Vagina (tissue), 2 donors: ENCODE data around the gene KCTD17. TPM values are rescaled to one million over a fixed set of nuclear protein-coding genes. Genes with fewer than 3 reads are reported as not detected.

Experiments
- DNase-seq, 2 donors: peaks; one replicate each; pipeline ENCODE4 v3.0.0-alpha.2; 2017; ENCODE audit errors: extremely low spot score in 2 of 2
- H3K27ac ChIP-seq: fragments of 200-600 bp; sonication (generic); one replicate; pipeline ENCODE4 v1.5.1; 2019
- H3K27me3 ChIP-seq: fragments of 200-600 bp; sonication (generic); one replicate; pipeline ENCODE4 v1.5.1; 2019
- H3K36me3 ChIP-seq, 2 donors: fragments of 200-600 bp; sonication (generic); one replicate each; pipeline ENCODE4 v1.5.1; 2017 to 2019
- H3K4me1 ChIP-seq: fragments of 200-600 bp; sonication (generic); one replicate; pipeline ENCODE4 v1.5.1; 2019
- H3K4me3 ChIP-seq, 2 donors: fragments of 200-600 bp; sonication (generic); 1 replicate in 1 of 2; 2 replicates in 1 of 2; pipeline ENCODE4 v1.5.1; 2016 to 2019
- H3K9me3 ChIP-seq: fragments of 200-600 bp; sonication (generic); one replicate; pipeline ENCODE4 v1.5.1; 2019
- CTCF ChIP-seq, 3 experiments: fragments of 450-650 bp in 2 of 3; fragments of 200-600 bp in 1 of 3; sonication (generic) in 1 of 3; IDR thresholded peaks; one replicate each; pipeline ENCODE4 v1.5.1; 2017 to 2019; ENCODE audit warnings: antibody characterized with exemption in 3 of 3, mild to moderate bottlenecking in 2 of 3, moderate library complexity in 2 of 3
- POLR2A ChIP-seq, 2 donors: fragments of 450-650 bp; IDR thresholded peaks; one replicate each; pipeline ENCODE4 v1.6.1; 2017; ENCODE audit warnings: antibody characterized with exemption in 2 of 2, mild to moderate bottlenecking in 2 of 2, moderate library complexity in 2 of 2
- POLR2AphosphoS5 ChIP-seq, 2 donors: sonication (generic); formaldehyde crosslinking; IDR thresholded peaks; one replicate each; pipeline ENCODE4 v1.9.0; 2017; ENCODE audit warnings: antibody characterized with exemption in 2 of 2, mild to moderate bottlenecking in 2 of 2, low read depth in 1 of 2; ENCODE audit not compliant: insufficient read depth in 1 of 2
- intact Hi-C: fragments of 100-400 bp; cut with DNase I; formaldehyde crosslinking; loops from one replicate; pipeline ENCODE4 v1.15.1; 2023
- total RNA-seq: library from RNA; depleted of rRNA; stranded (reverse); fragments of >200 nt; gene quantifications from one replicate; pipeline ENCODE4 v1.2.3, GENCODE V29; 2016

Gene KCTD17
- total RNA-seq, 1 donor from 2014 or later = 27.5 TPM

- Histone ChIP-seq H3K9me3 (no peaks in the 10 kb centered on the region), H3K27ac (no peak overlapping the region), H3K4me3 (no peak overlapping the region), H3K36me3 (peaks cover 0 to 22% of the 10 kb centered on the region in 2 donors), H3K27me3 (no peaks in the 10 kb centered on the region), H3K4me1 (peaks cover 33% of the 10 kb centered on the region)
- intact Hi-C loops = no loop called here
- no peak for TF ChIP-seq POLR2AphosphoS5 (IDR thresholded peaks at IDR 0.05; ENCODE audit: insufficient read depth in 1 of 2, low read depth in 1 of 2)
- TF ChIP-seq POLR2A (IDR thresholded peaks at IDR 0.05) = no peak
- no peak for DNase-seq
These were observed 3.2 kb downstream of the KCTD17 start for GRCh38 chr22:37054600-37055365.

- peaks cover 0 to 30% of the 10 kb centered on the region in 2 donors for H3K36me3 ChIP-seq
- TF ChIP-seq CTCF (IDR thresholded peaks at IDR 0.05) = no peak
- TF ChIP-seq POLR2A (IDR thresholded peaks at IDR 0.05) = no peak
- no peak for TF ChIP-seq POLR2AphosphoS5 (IDR thresholded peaks at IDR 0.05; ENCODE audit: insufficient read depth in 1 of 2, low read depth in 1 of 2)
- intact Hi-C loops = no loop called here
These were observed 4.7 kb downstream of the KCTD17 start for GRCh38 chr22:37056246-37056645.

GRCh38 chr22:37057226-37057625, 5.7 kb downstream of the KCTD17 start:
- TF ChIP-seq POLR2A (IDR thresholded peaks at IDR 0.05) = no peak
- no peak for TF ChIP-seq CTCF (IDR thresholded peaks at IDR 0.05)
- no peak for TF ChIP-seq POLR2AphosphoS5 (IDR thresholded peaks at IDR 0.05; ENCODE audit: insufficient read depth in 1 of 2, low read depth in 1 of 2)
- intact Hi-C loops = no loop called here
- peaks cover 0 to 30% of the 10 kb centered on the region in 2 donors for H3K36me3 ChIP-seq

More at GRCh38 chr22:37056246-37056645, 4.7 kb downstream of the KCTD17 start:
- Histone ChIP-seq H3K4me1 (peaks cover 27% of the 10 kb centered on the region), H3K4me3 (no peak overlapping the region), H3K27ac (no peak overlapping the region), H3K9me3 (no peaks in the 10 kb centered on the region), H3K27me3 (no peaks in the 10 kb centered on the region)
- no peak for DNase-seq

DNA sequence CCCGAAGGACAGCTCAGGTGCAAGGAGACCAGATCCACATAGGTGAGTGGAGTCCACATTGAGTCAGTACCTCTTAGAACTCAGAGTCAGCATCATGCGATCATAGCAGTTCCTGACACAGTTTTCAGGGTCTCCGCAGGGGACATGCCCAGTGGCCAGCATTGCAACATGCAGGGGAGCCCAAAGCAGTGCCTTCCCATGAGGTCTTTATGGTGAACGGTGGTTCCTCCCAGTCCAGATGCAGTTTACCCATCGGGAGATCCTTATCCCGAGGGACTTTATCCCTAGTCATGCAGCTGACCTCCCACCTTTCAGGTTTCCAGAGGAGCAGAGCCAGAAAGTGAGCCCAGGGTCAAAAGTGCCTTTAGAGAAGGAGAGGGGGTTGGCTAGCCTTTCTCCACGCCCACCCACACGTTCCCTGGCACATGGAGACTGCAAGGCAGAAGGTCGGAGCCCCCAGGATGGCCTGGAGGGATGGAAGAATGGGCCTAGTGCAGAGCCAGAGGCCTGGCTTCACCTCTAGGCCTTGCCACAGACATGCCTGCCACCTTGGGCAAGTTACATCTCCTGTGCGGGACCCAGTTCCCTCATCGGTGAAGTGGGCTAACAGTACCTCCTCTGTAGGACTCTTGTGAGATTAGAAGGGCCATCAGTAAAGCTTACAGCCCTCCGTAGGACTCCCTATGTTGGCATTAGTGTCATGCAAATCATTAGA, 6.4 kb downstream of the KCTD17 start:
- H3K9me3 ChIP-seq = no peaks in the 10 kb centered on the region
- no peak for TF ChIP-seq POLR2AphosphoS5 (IDR thresholded peaks at IDR 0.05; ENCODE audit: insufficient read depth in 1 of 2, low read depth in 1 of 2)
- TF ChIP-seq CTCF (IDR thresholded peaks at IDR 0.05) = no peak
- TF ChIP-seq POLR2A (IDR thresholded peaks at IDR 0.05) = no peak
- no peak for DNase-seq
- intact Hi-C loops = no loop called here
- no peak overlapping the region for H3K4me3 ChIP-seq
- no peaks in the 10 kb centered on the region for H3K27me3 ChIP-seq
- H3K36me3 ChIP-seq = peaks cover 0 to 30% of the 10 kb centered on the region in 2 donors
- no peak overlapping the region for H3K27ac ChIP-seq
- peaks cover 12% of the 10 kb centered on the region for H3K4me1 ChIP-seq

More at GRCh38 chr22:37057226-37057625, 5.7 kb downstream of the KCTD17 start:
- no peaks in the 10 kb centered on the region for H3K9me3 ChIP-seq
- peaks cover 19% of the 10 kb centered on the region for H3K4me1 ChIP-seq
- no peak for DNase-seq
- H3K4me3 ChIP-seq = no peak overlapping the region
- no peaks in the 10 kb centered on the region for H3K27me3 ChIP-seq
- H3K27ac ChIP-seq = no peak overlapping the region

- H3K9me3 ChIP-seq = no peaks in the 10 kb centered on the region
- peaks cover 2% of the 10 kb centered on the region for H3K4me1 ChIP-seq
- TF ChIP-seq POLR2AphosphoS5 (IDR thresholded peaks at IDR 0.05; ENCODE audit: insufficient read depth in 1 of 2, low read depth in 1 of 2) (no peak), POLR2A (IDR thresholded peaks at IDR 0.05) (no peak), CTCF (IDR thresholded peaks at IDR 0.05) (no peak)
- no peaks in the 10 kb centered on the region for H3K27me3 ChIP-seq
- peaks cover 0 to 30% of the 10 kb centered on the region in 2 donors for H3K36me3 ChIP-seq
- DNase-seq = no peak
- H3K4me3 ChIP-seq = no peak overlapping the region
- intact Hi-C loops = no loop called here
- H3K27ac ChIP-seq = no peak overlapping the region
These were observed 7.6 kb downstream of the KCTD17 start for GRCh38 chr22:37058917-37059701.
